DMS 273 (cell line): Measurements from ENCODE around the gene FBXO11.

ENCODE experiments used
- DNase-seq: peaks from one replicate; lab custom pipeline; 2025; ENCODE audit not compliant: unreplicated experiment; lab: John Stamatoyannopoulos, UW

The FBXO11 gene

GRCh38 chr2:47798631-47799030 lies 107.7 kb downstream of the FBXO11 start:
- no peak for DNase-seq

- DNase-seq = no peak
These were observed 110.1 kb downstream of the FBXO11 start for GRCh38 chr2:47796090-47796697.

GRCh38 chr2:47785986-47786385 lies 120.3 kb downstream of the FBXO11 start:
- no peak for DNase-seq

- DNase-seq = no peak
These were observed 121.9 kb downstream of the FBXO11 start for GRCh38 chr2:47784352-47784851.

GRCh38 chr2:47783486-47784351 lies 122.6 kb downstream of the FBXO11 start:
- DNase-seq = peak; percentile 83

GRCh38 chr2:47782671-47783485 lies 123.4 kb downstream of the FBXO11 start, which contains the start of gene MSH6:
TSS of gene MSH6 (plus strand) at chr2:47783145. CDS start at chr2:47783234, 89 bp downstream.
- peak; percentile 97 for DNase-seq

- DNase-seq = no peak
These were observed 124.0 kb downstream of the FBXO11 start for GRCh38 chr2:47782381-47782670.

GRCh38 chr2:47779426-47779790 lies 126.9 kb downstream of the FBXO11 start:
- no peak for DNase-seq

- DNase-seq = no peak
These were observed 127.4 kb downstream of the FBXO11 start for GRCh38 chr2:47778698-47779425.

- DNase-seq = no peak
These were observed 128.9 kb downstream of the FBXO11 start for GRCh38 chr2:47777277-47777937.

GRCh38 chr2:47774567-47774966 lies 131.7 kb downstream of the FBXO11 start:
- no peak for DNase-seq

- DNase-seq = no peak
These were observed 134.0 kb downstream of the FBXO11 start for GRCh38 chr2:47772343-47772742.

GRCh38 chr2:47771211-47771610 lies 135.1 kb downstream of the FBXO11 start:
- peak; percentile 66 for DNase-seq

- no peak for DNase-seq
These were observed 137.0 kb downstream of the FBXO11 start for GRCh38 chr2:47769318-47769717.

GRCh38 chr2:47767880-47768609 lies 138.3 kb downstream of the FBXO11 start:
- DNase-seq = peak; percentile 75

GRCh38 chr2:47767497-47767844 lies 138.8 kb downstream of the FBXO11 start:
- DNase-seq = no peak

GRCh38 chr2:47751856-47752414 lies 154.4 kb downstream of the FBXO11 start:
- DNase-seq = peak; percentile 29

- DNase-seq = no peak
These were observed 158.4 kb downstream of the FBXO11 start for GRCh38 chr2:47747878-47748277.

GRCh38 chr2:47744074-47744473 lies 162.2 kb downstream of the FBXO11 start:
- DNase-seq = no peak
